DND-41 (cell line): ENCODE results near the gene SMC5.
"Not testable (repeated sequence)": the region's sequence is repeated elsewhere in the genome, so short reads cannot be mapped to it uniquely, and the experiment has no call there.

Source experiments
- CTCF ChIP-seq: IDR thresholded peaks from 2 replicates; pipeline ENCODE4 v1.5.1; 2012; ENCODE audit warnings: borderline replicate concordance, low read length, moderate library complexity, mild to moderate bottlenecking; ENCODE audit not compliant: poor library complexity, severe bottlenecking; ENCODE audit errors: extremely low read depth
- EZH2 ChIP-seq: IDR thresholded peaks from 3 replicates; pipeline ENCODE4 v1.6.1; 2012; ENCODE audit warnings: borderline replicate concordance, low read depth, mild to moderate bottlenecking, moderate library complexity, low read length, inconsistent platforms; ENCODE audit not compliant: severe bottlenecking

GRCh38 chr9:70234208-70234607, 24.6 kb upstream of the SMC5 start:
- not testable (repeated sequence) for TF ChIP-seq CTCF, EZH2
